ENCODE data around the gene RAB11A.
A peak's percentile ranks its signal among the peaks of the same experiment; 100 is the strongest.
"Not testable (repeated sequence)": the region's sequence is repeated elsewhere in the genome, so short reads cannot be mapped to it uniquely, and the experiment has no call there.

Gene RAB11A

DNA sequence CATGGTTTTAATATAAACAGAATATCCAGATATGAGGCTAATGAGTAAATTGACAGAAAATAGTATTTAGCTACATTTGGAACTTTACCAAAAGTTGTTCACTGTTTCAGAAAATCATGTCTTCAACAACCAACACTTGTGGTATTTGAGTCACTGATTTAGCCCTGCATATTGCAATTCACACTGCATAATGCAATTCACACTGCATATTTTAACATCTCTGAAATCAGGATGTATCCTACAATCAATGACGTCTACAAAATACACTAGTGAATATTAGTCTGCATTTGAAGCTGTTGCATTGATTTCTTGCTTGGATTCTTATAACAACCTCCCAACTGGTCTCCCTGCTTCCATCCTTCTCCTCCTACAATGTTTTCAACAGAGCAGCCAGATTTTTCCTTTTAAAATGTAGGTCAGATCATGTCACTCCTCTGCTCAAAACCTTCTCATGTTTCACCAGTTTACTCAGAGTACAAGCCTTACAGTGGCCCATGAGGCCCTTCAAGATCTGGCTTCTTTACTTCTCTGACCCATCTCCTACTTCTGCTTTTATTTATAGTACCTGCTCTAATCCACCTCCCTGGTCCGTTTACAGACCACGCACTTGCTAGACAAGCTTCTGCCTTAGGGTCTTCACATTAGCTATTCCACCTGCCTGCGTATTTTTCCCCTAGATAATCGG lies 11.4 kb upstream of the RAB11A start:
- H3K4me3 ChIP-seq (ENCODE audit: low read depth, low read length): no peak overlapping the region
- DNase-seq (ENCODE audit: low read depth, low spot score): no peak
- in situ Hi-C loops (cut with HindIII; ENCODE audit: low sequenced_read_pairs): no loop called here
- TF ChIP-seq, protein P1, sequence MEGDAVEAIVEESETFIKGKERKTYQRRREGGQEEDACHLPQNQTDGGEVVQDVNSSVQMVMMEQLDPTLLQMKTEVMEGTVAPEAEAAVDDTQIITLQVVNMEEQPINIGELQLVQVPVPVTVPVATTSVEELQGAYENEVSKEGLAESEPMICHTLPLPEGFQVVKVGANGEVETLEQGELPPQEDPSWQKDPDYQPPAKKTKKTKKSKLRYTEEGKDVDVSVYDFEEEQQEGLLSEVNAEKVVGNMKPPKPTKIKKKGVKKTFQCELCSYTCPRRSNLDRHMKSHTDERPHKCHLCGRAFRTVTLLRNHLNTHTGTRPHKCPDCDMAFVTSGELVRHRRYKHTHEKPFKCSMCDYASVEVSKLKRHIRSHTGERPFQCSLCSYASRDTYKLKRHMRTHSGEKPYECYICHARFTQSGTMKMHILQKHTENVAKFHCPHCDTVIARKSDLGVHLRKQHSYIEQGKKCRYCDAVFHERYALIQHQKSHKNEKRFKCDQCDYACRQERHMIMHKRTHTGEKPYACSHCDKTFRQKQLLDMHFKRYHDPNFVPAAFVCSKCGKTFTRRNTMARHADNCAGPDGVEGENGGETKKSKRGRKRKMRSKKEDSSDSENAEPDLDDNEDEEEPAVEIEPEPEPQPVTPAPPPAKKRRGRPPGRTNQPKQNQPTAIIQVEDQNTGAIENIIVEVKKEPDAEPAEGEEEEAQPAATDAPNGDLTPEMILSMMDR (IDR thresholded peaks at IDR 0.05; ENCODE audit: low read depth, low read length): no peak

DNA sequence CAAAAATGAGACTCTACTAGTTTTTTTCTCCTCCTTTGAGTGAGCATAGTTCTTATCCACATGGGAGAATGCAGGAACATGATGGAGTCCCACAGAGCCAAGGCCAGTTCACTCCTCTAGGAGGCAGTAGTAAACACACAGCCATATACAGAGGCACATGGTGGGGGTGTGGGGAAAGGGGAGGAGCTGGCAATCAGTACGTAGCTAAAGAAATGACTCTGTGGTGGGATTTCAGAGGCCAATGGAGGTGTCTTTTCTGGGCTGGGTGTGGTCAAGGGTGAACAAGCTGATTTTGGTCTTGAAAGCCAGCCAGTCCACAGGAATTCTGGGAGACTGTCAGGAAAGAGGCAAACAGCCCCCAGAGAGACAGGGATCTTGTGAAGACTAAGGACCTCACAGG lies 6.6 kb upstream of the RAB11A start:
- TF ChIP-seq, protein P1 (IDR thresholded peaks at IDR 0.05; ENCODE audit: low read depth, low read length): peak; percentile 64
- DNase-seq (ENCODE audit: low read depth, low spot score): peak; percentile 61
- no peak overlapping the region for H3K4me3 ChIP-seq (ENCODE audit: low read depth, low read length)
- in situ Hi-C loops (cut with HindIII; ENCODE audit: low sequenced_read_pairs): no loop called here

DNA sequence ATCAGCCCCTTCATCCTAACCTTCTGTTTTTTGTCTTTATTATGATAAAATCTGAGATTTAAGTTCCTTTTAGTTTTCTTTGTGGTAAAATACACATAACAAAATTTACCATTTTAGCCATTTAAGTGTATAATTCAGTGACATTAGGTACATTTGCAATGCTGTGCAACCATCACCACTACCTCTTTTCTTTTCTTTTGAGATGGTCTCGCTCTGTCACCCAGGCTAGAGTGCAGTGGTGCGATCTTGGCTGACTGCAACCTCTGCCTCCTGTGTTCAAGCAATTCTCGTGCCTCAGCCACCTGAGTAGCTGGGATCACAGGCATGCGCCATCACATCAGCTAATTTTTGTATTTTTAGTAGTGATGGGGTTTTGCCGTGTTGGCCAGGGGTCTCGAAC lies 6.2 kb upstream of the RAB11A start:
- no peak for DNase-seq (ENCODE audit: low read depth, low spot score)
- TF ChIP-seq, protein P1 (IDR thresholded peaks at IDR 0.05; ENCODE audit: low read depth, low read length): no peak
- in situ Hi-C loops (cut with HindIII; ENCODE audit: low sequenced_read_pairs): no loop called here
- no peak overlapping the region for H3K4me3 ChIP-seq (ENCODE audit: low read depth, low read length)

DNA sequence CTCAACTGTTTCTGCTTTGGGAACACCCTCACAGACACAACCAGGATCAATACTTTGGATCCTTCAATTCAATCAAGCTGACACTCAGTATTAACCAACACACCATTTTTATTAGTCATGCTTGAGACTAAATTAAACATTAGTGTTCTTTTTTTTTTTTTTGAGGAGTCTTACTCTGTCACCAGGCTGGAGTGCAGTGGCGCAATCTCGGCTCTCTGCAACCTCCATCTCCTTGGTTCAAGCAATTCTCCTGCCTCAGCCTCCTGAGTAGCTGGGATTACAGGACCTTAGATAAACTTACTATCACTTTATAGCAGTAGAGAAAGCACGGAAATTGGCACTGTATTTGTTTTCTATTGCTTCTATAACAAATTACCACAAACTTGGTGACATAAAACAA lies 2.0 kb upstream of the RAB11A start:
- no peak for DNase-seq (ENCODE audit: low read depth, low spot score)
- in situ Hi-C loops (cut with HindIII; ENCODE audit: low sequenced_read_pairs): no loop called here

DNA sequence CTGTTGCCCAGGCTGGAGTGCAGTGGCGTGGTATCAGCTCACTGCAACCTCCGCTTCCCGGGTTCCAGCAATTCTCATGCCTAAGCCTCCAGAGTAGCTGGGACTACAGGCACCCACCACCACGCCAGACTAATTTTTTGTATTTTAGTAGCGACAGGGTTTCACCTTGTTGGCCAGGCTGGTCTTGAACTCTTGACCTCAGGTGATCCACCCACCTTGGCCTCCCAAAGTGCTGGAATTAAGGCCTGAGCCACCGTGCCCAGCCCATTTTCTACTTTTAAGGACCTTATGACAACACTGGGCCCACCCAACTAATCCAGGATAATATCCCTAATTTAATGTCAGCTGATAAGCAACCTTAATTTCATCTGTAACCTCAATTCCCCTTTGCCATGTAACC lies 1.4 kb upstream of the RAB11A start:
- in situ Hi-C loops (cut with HindIII; ENCODE audit: low sequenced_read_pairs); DNase-seq (ENCODE audit: low read depth, low spot score); H3K4me3 ChIP-seq (ENCODE audit: low read depth, low read length): not testable (repeated sequence)

More for the DNA sequence above, 2.0 kb upstream of the RAB11A start:
- TF ChIP-seq, protein P1 (IDR thresholded peaks at IDR 0.05; ENCODE audit: low read depth, low read length): no peak
- H3K4me3 ChIP-seq (ENCODE audit: low read depth, low read length): no peak overlapping the region

DNA sequence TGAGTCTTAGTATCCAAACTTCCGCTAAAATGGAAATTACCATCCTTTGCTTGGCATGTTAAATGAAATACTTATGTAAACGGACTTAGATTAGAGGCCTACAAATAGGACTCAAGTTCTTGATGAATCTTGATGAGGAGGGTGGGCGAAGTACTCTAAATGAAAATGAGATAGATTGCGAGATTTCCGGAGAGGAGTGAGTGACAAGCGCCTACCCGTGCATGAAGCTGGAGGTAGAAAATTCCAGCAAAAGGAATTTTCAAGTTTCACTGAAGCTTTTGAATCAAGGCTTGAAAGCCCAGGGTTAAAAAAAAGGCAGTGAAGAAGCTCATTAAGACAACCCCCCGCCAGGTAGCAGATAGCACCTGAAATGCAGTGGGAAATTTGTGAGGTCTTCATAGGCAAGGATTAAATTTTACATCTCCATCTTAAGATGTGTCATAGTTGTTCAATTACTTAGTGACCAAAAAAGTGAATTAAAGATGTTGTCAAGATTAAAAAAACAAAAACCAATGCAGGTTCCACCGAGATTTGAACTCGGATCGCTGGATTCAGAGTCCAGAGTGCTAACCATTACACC lies 655 bp upstream of the RAB11A start:
- TF ChIP-seq, protein P1 (IDR thresholded peaks at IDR 0.05; ENCODE audit: low read depth, low read length): no peak
- peak overlapping the region; percentile 92 for H3K4me3 ChIP-seq (ENCODE audit: low read depth, low read length)
- DNase-seq (ENCODE audit: low read depth, low spot score): no peak
- in situ Hi-C loops (cut with HindIII; ENCODE audit: low sequenced_read_pairs): no loop called here

All from astrocyte of the spinal cord (primary cell).